ENCODE results near the gene ASCC2.

The ASCC2 gene

DNA sequence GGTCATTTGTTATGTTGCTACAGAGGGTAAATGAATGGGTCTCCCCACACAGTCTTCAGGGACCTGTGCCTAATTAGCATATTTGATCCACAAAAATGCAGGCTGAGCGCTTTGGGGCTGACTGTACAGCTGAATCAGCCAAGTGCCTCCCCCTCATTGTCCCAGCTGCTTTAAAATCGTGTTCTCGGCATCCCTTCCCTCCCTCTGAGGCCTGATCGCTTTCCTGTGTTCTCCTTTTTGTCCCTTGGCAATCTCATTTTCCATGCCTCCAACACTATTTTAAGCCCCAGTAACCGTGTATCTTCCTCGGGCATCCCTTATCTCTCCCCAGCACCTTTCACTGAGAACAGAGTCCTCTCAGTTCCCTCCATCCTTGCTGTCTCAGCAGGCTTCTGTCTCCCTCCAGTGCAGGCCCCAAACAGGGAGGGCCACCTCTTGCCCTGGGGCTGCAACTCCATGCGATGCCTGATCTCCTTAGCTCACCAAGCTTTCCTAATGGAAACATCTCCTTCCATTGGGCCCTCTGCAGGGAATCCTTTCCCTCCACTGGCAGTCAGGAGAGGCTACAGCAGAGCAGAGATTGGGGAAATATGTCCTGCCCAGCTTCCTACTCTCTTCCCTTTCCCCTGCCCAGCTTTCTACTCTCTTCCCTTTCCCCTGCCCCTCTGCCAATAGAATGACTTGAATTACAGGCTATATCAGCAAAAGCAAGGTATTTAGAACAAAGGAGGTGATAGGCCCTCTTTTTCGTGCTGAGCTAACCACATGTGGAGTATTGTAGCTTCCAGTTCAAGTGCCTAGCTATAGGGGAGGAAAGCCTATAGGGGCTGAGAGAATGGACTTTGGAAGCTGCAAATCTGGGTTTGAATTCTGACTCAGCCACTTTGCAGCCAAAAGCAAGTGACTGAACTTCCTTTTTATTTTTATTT is 57.1 kb downstream of the ASCC2 start:
- peaks cover 4% of the 10 kb centered on the region for H3K4me1 Mint-ChIP-seq
- H3K4me3 Mint-ChIP-seq: no peak overlapping the region
- peaks cover 2% of the 10 kb centered on the region for H3K36me3 Mint-ChIP-seq
- no peaks in the 10 kb centered on the region for H3K9me3 Mint-ChIP-seq
- ATAC-seq (ENCODE audit: low read depth): no peak
- H3K27me3 Mint-ChIP-seq: no peaks in the 10 kb centered on the region
- peak overlapping the region; percentile 36 for H3K27ac Mint-ChIP-seq
- DNase-seq (ENCODE audit: low spot score in 2 of 2): no peak

DNA sequence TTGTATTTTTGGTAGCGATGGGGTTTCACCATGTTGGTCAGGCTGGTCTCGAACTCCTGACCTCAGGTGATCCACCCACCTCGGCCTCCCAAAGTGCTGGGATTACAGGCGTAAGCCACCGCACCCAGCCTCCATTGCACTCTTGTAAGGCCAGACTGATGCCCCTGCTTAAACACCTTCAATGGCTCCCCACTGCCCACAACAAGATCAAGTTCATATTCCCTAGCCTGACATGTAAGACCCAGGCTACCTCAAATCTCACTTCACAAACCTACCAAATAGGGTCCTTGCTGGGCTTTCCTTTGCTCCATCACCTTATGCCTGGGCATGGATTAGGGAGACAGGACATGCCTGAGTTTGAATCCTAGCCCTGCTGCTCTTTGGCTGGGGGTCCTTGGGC is 57.9 kb downstream of the ASCC2 start:
- H3K36me3 Mint-ChIP-seq: peaks cover 2% of the 10 kb centered on the region
- no peaks in the 10 kb centered on the region for H3K27me3 Mint-ChIP-seq
- no peak overlapping the region for H3K27ac Mint-ChIP-seq
- peaks cover 4% of the 10 kb centered on the region for H3K4me1 Mint-ChIP-seq
- no peaks in the 10 kb centered on the region for H3K9me3 Mint-ChIP-seq
- no peak for ATAC-seq (ENCODE audit: low read depth)
- no peak overlapping the region for H3K4me3 Mint-ChIP-seq
- no peak for DNase-seq (ENCODE audit: low spot score in 2 of 2)

DNA sequence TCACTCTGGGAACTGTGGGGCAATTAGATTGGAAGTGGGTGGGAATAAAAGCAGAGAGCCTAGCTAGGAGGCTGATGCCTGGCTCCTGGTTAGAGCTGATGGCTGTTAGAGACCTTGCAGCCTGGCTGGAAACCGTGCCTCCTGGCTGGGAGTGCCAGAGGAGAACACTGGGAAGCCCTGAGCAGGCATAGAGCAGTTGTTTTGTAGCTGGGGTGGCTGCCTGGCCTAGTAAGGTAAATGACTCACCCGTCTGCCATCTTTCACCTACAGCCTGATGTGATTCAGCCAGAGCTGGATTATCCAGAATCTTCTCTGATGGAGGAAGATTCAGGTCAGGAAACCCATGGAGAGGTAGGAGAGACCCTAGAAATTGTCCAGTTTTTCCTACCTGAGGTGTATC is 64.8 kb downstream of the ASCC2 start:
- H3K4me1 Mint-ChIP-seq: peaks cover 5% of the 10 kb centered on the region
- no peaks in the 10 kb centered on the region for H3K9me3 Mint-ChIP-seq
- no peak for ATAC-seq (ENCODE audit: low read depth)
- peaks cover 10% of the 10 kb centered on the region for H3K36me3 Mint-ChIP-seq
- DNase-seq (ENCODE audit: low spot score in 2 of 2): no peak
- no peak overlapping the region for H3K27ac Mint-ChIP-seq
- no peaks in the 10 kb centered on the region for H3K27me3 Mint-ChIP-seq
- H3K4me3 Mint-ChIP-seq: no peak overlapping the region

DNA sequence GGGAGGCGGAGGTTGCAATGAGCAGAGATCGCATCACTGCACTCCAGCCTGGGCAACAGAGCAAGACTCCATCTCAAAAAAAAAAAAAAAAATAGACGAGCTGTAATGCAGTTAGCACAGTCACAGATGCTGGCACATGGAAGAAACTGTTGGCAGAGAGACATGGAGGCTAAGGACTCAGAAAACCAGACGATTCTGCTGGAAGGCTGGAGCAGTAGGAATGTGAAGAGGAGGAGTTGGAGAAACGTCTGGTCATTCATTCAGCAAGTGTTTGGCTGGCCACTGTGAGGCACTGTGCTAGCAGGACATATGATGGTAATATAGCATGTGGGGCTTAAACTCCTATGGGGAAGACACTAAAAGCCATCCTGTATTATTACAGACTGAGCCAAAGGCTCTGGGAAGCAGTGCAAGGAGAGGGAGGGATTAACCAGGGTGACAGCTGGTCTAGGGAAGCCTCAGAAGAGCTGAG is 65.9 kb downstream of the ASCC2 start:
- no peaks in the 10 kb centered on the region for H3K9me3 Mint-ChIP-seq
- peaks cover 10% of the 10 kb centered on the region for H3K36me3 Mint-ChIP-seq
- no peak overlapping the region for H3K27ac Mint-ChIP-seq
- ATAC-seq (ENCODE audit: low read depth): no peak
- H3K4me3 Mint-ChIP-seq: no peak overlapping the region
- H3K27me3 Mint-ChIP-seq: no peaks in the 10 kb centered on the region
- DNase-seq (ENCODE audit: low spot score in 2 of 2): no peak
- H3K4me1 Mint-ChIP-seq: peaks cover 9% of the 10 kb centered on the region

DNA sequence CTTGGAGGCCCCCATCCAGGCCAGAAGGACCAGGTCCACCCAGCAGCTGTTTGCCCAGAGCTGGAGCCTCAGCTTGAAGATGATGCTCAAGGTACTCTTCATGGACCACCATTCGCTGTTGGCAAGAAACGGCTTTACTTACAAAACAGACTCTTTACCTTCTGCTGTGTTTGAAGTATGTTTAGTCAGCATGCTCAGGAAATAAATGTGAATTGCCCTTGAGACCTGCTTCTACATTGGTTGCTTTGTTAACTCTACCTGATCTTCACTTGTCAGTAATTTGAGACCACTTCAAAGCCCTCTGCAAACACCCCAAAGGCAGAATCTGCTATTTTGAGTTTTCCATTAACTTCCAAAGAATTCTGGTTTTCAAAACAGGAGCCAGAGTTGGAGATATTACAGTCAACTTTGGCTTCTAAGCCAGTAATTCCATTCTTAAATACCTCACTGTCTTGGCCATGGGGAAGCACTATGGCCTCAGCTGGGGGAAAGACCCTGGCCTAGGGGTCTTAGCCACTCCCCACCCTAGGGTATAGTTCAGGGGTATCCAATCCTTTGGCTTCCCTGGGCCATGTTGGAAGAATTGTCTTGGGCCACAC is 68.3 kb downstream of the ASCC2 start:
- Mint-ChIP-seq H3K4me1 (peaks cover 17% of the 10 kb centered on the region), H3K4me3 (no peak overlapping the region), H3K9me3 (no peaks in the 10 kb centered on the region), H3K36me3 (peaks cover 10% of the 10 kb centered on the region), H3K27me3 (no peaks in the 10 kb centered on the region), H3K27ac (no peak overlapping the region)
- DNase-seq (ENCODE audit: low spot score in 2 of 2): no peak
- ATAC-seq (ENCODE audit: low read depth): no peak

DNA sequence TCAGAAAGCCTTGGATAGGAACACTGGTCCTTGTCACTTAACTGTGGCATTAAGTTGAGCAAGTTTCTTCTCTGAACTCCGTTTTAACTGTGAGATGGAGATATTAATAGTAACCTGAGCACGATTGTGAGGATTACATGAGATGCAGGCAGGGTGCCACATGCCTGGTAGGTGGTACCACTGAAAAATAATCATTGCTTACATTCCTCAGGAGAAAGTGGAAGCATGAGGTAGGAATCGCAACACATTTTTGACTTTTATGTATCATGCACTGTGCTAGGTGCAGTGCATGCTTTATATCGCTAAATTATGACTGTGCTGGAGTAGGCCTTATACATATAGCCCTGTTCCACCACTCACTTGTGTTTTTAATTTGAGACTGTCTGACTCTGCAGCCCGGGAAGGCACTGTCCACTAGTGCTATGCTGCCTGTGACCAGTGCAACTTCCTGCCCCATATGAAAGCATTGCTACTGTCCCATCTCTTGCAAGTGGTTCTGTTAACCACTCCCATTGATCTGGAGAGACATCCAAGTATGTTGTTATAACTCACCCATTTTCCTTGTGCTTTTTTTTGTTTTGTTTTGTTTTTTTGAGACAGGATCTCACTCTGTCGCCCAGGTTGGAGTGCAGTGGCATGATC is 69.9 kb downstream of the ASCC2 start:
- H3K4me1 Mint-ChIP-seq: peaks cover 17% of the 10 kb centered on the region

DNA sequence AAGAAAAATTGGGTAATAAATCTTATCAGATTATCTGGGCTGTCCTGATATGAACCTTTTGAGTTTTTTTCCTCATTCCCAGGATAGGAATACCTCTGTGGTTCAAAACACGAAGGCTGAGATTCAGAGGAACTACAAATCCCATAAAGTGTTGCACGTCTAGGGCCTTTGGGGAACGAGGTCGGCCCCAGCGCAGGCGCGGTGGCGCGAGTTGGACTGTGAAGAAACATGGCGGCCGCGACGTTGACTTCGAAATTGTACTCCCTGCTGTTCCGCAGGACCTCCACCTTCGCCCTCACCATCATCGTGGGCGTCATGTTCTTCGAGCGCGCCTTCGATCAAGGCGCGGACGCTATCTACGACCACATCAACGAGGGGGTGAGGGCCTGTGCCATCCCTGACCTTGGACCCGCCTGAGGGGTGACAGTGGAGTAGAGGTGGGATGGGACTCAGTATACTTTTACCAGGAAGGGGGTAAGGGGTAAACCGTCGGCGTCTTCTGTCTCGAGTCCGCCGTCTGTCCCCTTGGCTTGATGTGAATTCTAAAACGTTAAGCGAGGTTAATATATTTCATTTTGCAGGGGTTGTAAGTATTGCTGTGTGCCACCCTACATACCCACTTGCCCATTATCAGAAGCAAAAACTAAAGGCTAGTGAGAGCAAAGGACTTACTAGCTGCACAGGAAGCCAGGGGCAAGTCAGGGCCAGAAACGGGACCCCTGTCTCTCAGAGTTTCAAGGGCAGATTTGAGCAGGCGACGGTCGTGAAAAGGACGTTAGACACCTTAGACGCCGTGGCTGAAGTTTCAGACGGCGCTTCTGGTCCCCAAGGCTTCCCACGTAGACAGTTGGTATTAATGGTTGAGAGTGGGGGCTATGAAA is 70.7 kb downstream of the ASCC2 start, which contains the start of gene UQCR10:
Gene UQCR10, plus strand, starts transcription at position 199 of the 881 bp plus-strand sequence. Its CDS starts 30 bp downstream, at position 229.
- peaks cover 17% of the 10 kb centered on the region for H3K4me1 Mint-ChIP-seq

More for the DNA sequence above, 69.9 kb downstream of the ASCC2 start:
- Mint-ChIP-seq H3K36me3 (peaks cover 10% of the 10 kb centered on the region), H3K4me3 (peak overlapping the region; percentile 99), H3K9me3 (no peaks in the 10 kb centered on the region), H3K27me3 (no peaks in the 10 kb centered on the region), H3K27ac (peak overlapping the region; percentile 95)
- no peak for DNase-seq (ENCODE audit: low spot score in 2 of 2)
- no peak for ATAC-seq (ENCODE audit: low read depth)

DNA sequence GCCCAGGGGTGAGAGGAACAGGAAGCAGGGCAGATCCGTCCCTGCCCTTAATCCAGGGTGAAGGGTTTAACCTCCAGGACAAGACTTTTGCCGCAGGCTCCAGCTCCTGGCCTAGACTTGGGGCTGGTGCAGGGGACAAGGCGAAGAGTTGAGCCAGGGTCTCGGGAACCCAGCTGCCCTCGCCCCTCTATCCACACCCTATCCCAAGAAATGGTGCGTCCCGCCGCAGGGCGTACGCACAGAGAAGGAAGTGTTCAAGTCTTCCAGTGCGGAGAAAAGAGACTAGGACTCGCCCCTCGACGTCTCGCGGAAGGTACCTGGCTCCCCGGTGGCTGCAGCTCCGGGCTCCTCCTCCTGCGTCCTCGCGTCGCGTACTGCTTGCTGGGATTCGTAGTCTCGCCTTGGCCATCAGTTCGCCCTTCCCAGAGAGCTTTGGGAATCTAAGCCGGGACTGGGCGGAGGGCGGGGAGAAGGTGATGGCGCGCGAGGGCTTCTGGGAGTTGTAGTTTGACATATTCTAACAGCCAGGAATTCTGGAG is 71.4 kb downstream of the ASCC2 start, which contains the start of gene ZMAT5:
Gene ZMAT5, minus strand, starts transcription at position 376 of the 539 bp plus-strand sequence. CDS start 18,463 bp downstream, outside the sequence.
- Mint-ChIP-seq H3K4me1 (peaks cover 17% of the 10 kb centered on the region), H3K27me3 (no peaks in the 10 kb centered on the region), H3K9me3 (no peaks in the 10 kb centered on the region), H3K4me3 (peak within 1 kb of the TSS; percentile 99), H3K36me3 (peaks cover 4% of the 10 kb centered on the region), H3K27ac (peak within 1 kb of the TSS; percentile 95)
- DNase-seq (ENCODE audit: low spot score in 2 of 2): peak; percentile 73 to 82
- ATAC-seq (ENCODE audit: low read depth): peak; percentile 89

More for the DNA sequence above, 70.7 kb downstream of the ASCC2 start, which contains the start of gene UQCR10:
- ATAC-seq (ENCODE audit: low read depth) (peak; percentile 82), DNase-seq (ENCODE audit: low spot score in 2 of 2) (peak; percentile 83 to 85)
- Mint-ChIP-seq H3K27me3 (no peaks in the 10 kb centered on the region), H3K9me3 (no peaks in the 10 kb centered on the region), H3K27ac (peak within 1 kb of the TSS; percentile 95), H3K36me3 (peaks cover 8% of the 10 kb centered on the region), H3K4me3 (peak within 1 kb of the TSS; percentile 99)

DNA sequence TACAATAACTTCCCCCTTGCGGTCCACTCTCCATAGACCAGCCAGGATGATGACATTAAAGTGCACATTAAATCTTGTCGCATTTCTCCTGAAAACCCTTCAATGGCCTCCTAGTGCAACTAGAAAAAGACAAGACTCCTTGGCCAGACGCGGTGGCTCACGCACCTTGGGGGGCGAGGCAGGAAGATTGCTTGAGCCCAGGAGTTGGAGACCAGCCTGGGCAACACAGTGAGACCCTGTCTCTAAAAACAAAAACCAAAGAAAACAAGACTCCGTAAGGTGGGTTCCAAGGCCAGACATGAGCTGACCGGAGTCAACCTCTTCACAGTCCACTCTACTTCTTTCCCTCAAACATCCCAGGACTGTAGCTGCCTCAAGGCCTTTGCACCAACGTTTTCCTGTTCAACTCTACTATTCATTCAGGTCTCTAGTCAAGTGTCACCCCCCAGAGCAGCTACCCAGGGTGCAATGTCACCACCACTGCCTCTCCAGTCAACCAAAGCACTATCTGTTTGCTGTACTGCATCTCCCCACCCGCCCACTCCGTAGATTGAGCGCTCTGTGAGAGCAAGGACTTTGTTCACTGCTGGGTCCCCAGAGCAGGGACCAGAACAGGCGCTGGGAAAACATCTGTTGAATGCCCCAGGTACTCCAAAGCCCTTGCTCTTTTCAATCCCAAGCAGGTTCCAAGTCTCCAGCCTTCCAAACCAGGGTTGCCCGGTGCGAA is 72.0 kb downstream of the ASCC2 start:
- DNase-seq (ENCODE audit: low spot score in 2 of 2) (no peak), ATAC-seq (ENCODE audit: low read depth) (peak; percentile 13)
- Mint-ChIP-seq H3K4me1 (peaks cover 17% of the 10 kb centered on the region), H3K36me3 (peaks cover 4% of the 10 kb centered on the region), H3K4me3 (peak overlapping the region; percentile 99), H3K27me3 (no peaks in the 10 kb centered on the region), H3K9me3 (no peaks in the 10 kb centered on the region), H3K27ac (no peak overlapping the region)

DNA sequence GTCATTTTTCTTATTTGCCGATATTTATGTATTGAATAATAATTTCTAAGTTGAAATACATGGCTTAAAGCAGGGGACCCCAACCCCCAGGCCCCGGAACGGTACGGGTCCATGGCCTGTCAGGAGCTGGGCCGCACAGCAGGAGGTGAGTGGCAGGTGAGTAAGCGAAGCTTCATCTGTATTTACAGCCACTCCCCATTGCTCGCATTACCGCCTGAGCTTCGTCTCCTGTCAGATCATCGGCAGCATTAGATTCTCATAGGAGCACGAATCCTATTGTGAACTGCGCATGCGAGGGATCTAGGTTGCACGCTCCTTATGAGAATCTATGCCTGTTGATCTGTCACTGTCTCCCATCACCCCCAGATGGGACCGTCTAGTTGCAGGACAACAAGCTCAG is 75.8 kb downstream of the ASCC2 start:
- Mint-ChIP-seq H3K27ac (no peak overlapping the region), H3K4me3 (no peak overlapping the region), H3K36me3 (no peaks in the 10 kb centered on the region), H3K4me1 (peaks cover 8% of the 10 kb centered on the region), H3K27me3 (no peaks in the 10 kb centered on the region), H3K9me3 (no peaks in the 10 kb centered on the region)
- ATAC-seq (ENCODE audit: low read depth) (no peak), DNase-seq (ENCODE audit: low spot score in 2 of 2) (no peak)

DNA sequence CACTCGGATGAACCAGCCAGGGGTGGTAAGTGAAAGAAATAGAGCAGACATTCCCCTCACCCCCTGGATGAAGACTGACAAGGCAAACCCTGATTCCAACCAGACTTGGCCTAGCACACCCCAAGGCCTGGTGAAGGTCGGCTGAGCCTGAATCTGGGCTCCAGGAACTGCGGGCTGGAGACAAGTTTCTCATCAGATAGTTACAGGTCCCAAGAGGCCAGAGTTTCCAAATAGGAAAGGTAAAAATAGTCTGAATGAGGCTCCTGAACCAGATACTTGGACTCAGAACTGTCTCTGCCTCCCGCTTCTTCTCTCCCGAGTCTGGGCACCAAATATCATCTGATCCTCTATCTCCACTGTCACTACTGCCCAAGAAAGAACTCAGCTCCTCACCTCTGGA is 79.1 kb downstream of the ASCC2 start:
- Mint-ChIP-seq H3K36me3 (no peaks in the 10 kb centered on the region), H3K27ac (no peak overlapping the region), H3K27me3 (no peaks in the 10 kb centered on the region), H3K9me3 (no peaks in the 10 kb centered on the region), H3K4me3 (no peak overlapping the region), H3K4me1 (peaks cover 9% of the 10 kb centered on the region)
- DNase-seq (ENCODE audit: low spot score in 2 of 2) (no peak), ATAC-seq (ENCODE audit: low read depth) (no peak)

DNA sequence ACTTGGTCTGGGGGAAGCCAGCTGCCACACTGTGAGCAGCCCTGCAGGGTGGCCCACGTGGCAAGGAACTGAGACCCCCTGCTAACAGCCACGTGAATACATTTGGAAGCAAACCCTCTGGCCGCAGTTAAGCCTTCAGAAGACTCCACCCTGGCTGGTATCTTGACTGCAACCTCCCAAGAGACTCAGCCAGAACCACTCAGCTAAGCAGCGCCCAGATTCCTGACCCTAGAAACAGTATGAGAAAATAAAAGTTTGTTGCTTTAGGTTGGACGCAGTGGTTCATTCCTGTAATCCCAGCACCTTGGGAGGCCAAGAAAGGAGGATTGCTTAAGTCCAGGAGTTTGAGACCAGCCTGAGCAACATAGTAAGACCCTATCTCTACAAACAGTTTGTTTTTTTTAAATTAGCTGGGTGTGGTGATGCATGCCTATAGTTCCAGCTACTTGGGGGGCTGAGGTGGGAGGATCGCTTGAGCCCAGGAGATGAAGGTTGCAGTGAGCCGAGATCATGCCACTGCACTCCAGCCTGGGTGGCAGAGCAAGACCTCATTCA is 79.9 kb downstream of the ASCC2 start:
- DNase-seq (ENCODE audit: low spot score in 2 of 2) (no peak), ATAC-seq (ENCODE audit: low read depth) (no peak)
- no peak overlapping the region for H3K27ac Mint-ChIP-seq
- no peaks in the 10 kb centered on the region for H3K36me3 Mint-ChIP-seq
- H3K27me3 Mint-ChIP-seq: no peaks in the 10 kb centered on the region
- no peak overlapping the region for H3K4me3 Mint-ChIP-seq
- peaks cover 9% of the 10 kb centered on the region for H3K4me1 Mint-ChIP-seq
- H3K9me3 Mint-ChIP-seq: no peaks in the 10 kb centered on the region

Measured in memory B cell (primary cell).